Mucosa of rectum (tissue), 2 donors: ENCODE measurements around the gene SLC6A11.

ENCODE experiments used
- H3K27ac ChIP-seq, 2 donors: one replicate each; pipeline ENCODE4 v1.7.0; 2013; ENCODE audit warnings: inconsistent platforms in 2 of 2, low read depth in 2 of 2, low read length in 2 of 2
- H3K27me3 ChIP-seq, 2 donors: one replicate each; pipeline ENCODE4 v1.7.0; 2013; ENCODE audit warnings: low read length in 2 of 2; ENCODE audit not compliant: control insufficient read depth in 2 of 2, insufficient read depth in 2 of 2
- H3K36me3 ChIP-seq, 2 donors: one replicate each; pipeline ENCODE4 v1.7.0; 2013; ENCODE audit warnings: low read length in 2 of 2; ENCODE audit not compliant: control insufficient read depth in 2 of 2, insufficient read depth in 2 of 2
- H3K4me1 ChIP-seq, 2 donors: one replicate each; pipeline ENCODE4 v1.7.0; 2013; ENCODE audit warnings: low read length in 2 of 2, mild to moderate bottlenecking in 1 of 2; ENCODE audit not compliant: control insufficient read depth in 2 of 2, insufficient read depth in 2 of 2
- H3K4me3 ChIP-seq, 2 donors: one replicate each; pipeline ENCODE4 v1.7.0; 2013; ENCODE audit warnings: low read length in 2 of 2
- H3K9ac ChIP-seq, 2 donors: one replicate each; pipeline ENCODE4 v1.7.0; 2013; ENCODE audit warnings: low read length in 2 of 2, low read depth in 1 of 2, mild to moderate bottlenecking in 1 of 2
- H3K9me3 ChIP-seq, 2 donors: one replicate each; pipeline ENCODE4 v1.7.0; 2013; ENCODE audit warnings: low read length in 2 of 2; ENCODE audit not compliant: control insufficient read depth in 2 of 2
- donor health status: healthy.
- donor health status: Normal muscosa, but diverticular disease.

The SLC6A11 gene

GRCh38 chr3:10855083-10855870 lies 39.2 kb downstream of the SLC6A11 start:
- Histone ChIP-seq H3K36me3 (no peaks in the 10 kb centered on the region), H3K27me3 (peaks cover 0 to 2% of the 10 kb centered on the region in 2 donors), H3K4me3 (no peak overlapping the region), H3K4me1 (no peaks in the 10 kb centered on the region), H3K9ac (no peak overlapping the region), H3K27ac (no peak overlapping the region), H3K9me3 (no peaks in the 10 kb centered on the region)

GRCh38 chr3:10855871-10856662 lies 40.0 kb downstream of the SLC6A11 start:
- Histone ChIP-seq H3K27me3 (peaks cover 0 to 5% of the 10 kb centered on the region in 2 donors), H3K36me3 (no peaks in the 10 kb centered on the region), H3K4me3 (no peak overlapping the region), H3K9ac (no peak overlapping the region), H3K9me3 (no peaks in the 10 kb centered on the region), H3K27ac (no peak overlapping the region), H3K4me1 (no peaks in the 10 kb centered on the region)

- H3K27me3 ChIP-seq: peaks cover 0 to 5% of the 10 kb centered on the region in 2 donors
- no peaks in the 10 kb centered on the region for H3K4me1 ChIP-seq
- no peaks in the 10 kb centered on the region for H3K9me3 ChIP-seq
- H3K27ac ChIP-seq: no peak overlapping the region
- H3K9ac ChIP-seq: no peak overlapping the region
- no peak overlapping the region for H3K4me3 ChIP-seq
- H3K36me3 ChIP-seq: no peaks in the 10 kb centered on the region
These were observed 41.2 kb downstream of the SLC6A11 start for GRCh38 chr3:10857235-10857634.

GRCh38 chr3:10858091-10858490 lies 42.1 kb downstream of the SLC6A11 start:
- Histone ChIP-seq H3K4me1 (no peaks in the 10 kb centered on the region), H3K9me3 (no peaks in the 10 kb centered on the region), H3K27ac (no peak overlapping the region), H3K4me3 (no peak overlapping the region), H3K36me3 (no peaks in the 10 kb centered on the region), H3K9ac (no peak overlapping the region), H3K27me3 (peaks cover 0 to 5% of the 10 kb centered on the region in 2 donors)

- H3K36me3 ChIP-seq: no peaks in the 10 kb centered on the region
- H3K9me3 ChIP-seq: no peaks in the 10 kb centered on the region
- peaks cover 0 to 5% of the 10 kb centered on the region in 2 donors for H3K27me3 ChIP-seq
- H3K4me1 ChIP-seq: no peaks in the 10 kb centered on the region
- H3K9ac ChIP-seq: no peak overlapping the region
- no peak overlapping the region for H3K27ac ChIP-seq
- H3K4me3 ChIP-seq: no peak overlapping the region
These were observed 51.4 kb downstream of the SLC6A11 start for GRCh38 chr3:10867384-10867783.

- peaks cover 0 to 5% of the 10 kb centered on the region in 2 donors for H3K27me3 ChIP-seq
- H3K36me3 ChIP-seq: no peaks in the 10 kb centered on the region
- H3K4me3 ChIP-seq: no peak overlapping the region
- no peaks in the 10 kb centered on the region for H3K9me3 ChIP-seq
- H3K27ac ChIP-seq: no peak overlapping the region
- H3K4me1 ChIP-seq: no peaks in the 10 kb centered on the region
- no peak overlapping the region for H3K9ac ChIP-seq
These were observed 53.4 kb downstream of the SLC6A11 start for GRCh38 chr3:10869460-10869859.

- Histone ChIP-seq H3K27ac (no peak overlapping the region), H3K36me3 (no peaks in the 10 kb centered on the region), H3K4me1 (no peaks in the 10 kb centered on the region), H3K9me3 (no peaks in the 10 kb centered on the region), H3K27me3 (peaks cover 0 to 5% of the 10 kb centered on the region in 2 donors), H3K4me3 (no peak overlapping the region), H3K9ac (no peak overlapping the region)
These were observed 54.3 kb downstream of the SLC6A11 start for GRCh38 chr3:10870296-10870695.

- Histone ChIP-seq H3K27ac (no peak overlapping the region), H3K4me3 (no peak overlapping the region), H3K9me3 (no peaks in the 10 kb centered on the region), H3K4me1 (no peaks in the 10 kb centered on the region), H3K9ac (no peak overlapping the region), H3K36me3 (no peaks in the 10 kb centered on the region), H3K27me3 (peaks cover 0 to 5% of the 10 kb centered on the region in 2 donors)
These were observed 57.4 kb downstream of the SLC6A11 start for GRCh38 chr3:10873415-10873814.

- H3K27ac ChIP-seq: no peak overlapping the region
- H3K9me3 ChIP-seq: no peaks in the 10 kb centered on the region
- H3K4me3 ChIP-seq: no peak overlapping the region
- H3K27me3 ChIP-seq: peaks cover 0 to 5% of the 10 kb centered on the region in 2 donors
- no peak overlapping the region for H3K9ac ChIP-seq
- no peaks in the 10 kb centered on the region for H3K36me3 ChIP-seq
- no peaks in the 10 kb centered on the region for H3K4me1 ChIP-seq
These were observed 59.9 kb downstream of the SLC6A11 start for GRCh38 chr3:10875914-10876313.

- H3K27ac ChIP-seq: no peak overlapping the region
- no peaks in the 10 kb centered on the region for H3K4me1 ChIP-seq
- no peak overlapping the region for H3K4me3 ChIP-seq
- peaks cover 0 to 5% of the 10 kb centered on the region in 2 donors for H3K27me3 ChIP-seq
- no peaks in the 10 kb centered on the region for H3K9me3 ChIP-seq
- H3K36me3 ChIP-seq: no peaks in the 10 kb centered on the region
- H3K9ac ChIP-seq: no peak overlapping the region
These were observed 60.6 kb downstream of the SLC6A11 start for GRCh38 chr3:10876661-10877060.
